Karpas-422 (cell line): ENCODE data around the gene DTWD1. TPM values are rescaled to one million over a fixed set of nuclear protein-coding genes. Genes with fewer than 3 reads are reported as not detected.

Source experiments
- DNase-seq: peaks from one replicate; pipeline ENCODE4 v3.0.0-alpha.2; 2015
- H2AFZ ChIP-seq: fragments of 200-600 bp; sonication (generic); 2 replicates; pipeline ENCODE4 v1.6.1; 2014; ENCODE audit warnings: antibody characterized with exemption, low read length, mixed read lengths
- H3K27ac ChIP-seq: fragments of 200-600 bp; sonication (generic); 2 replicates; pipeline ENCODE4 v1.5.1; 2014; ENCODE audit warnings: mild to moderate bottlenecking, low read length, moderate library complexity
- H3K27me3 ChIP-seq: fragments of 200-600 bp; sonication (generic); 2 replicates; pipeline ENCODE4 v1.6.1; 2014; ENCODE audit warnings: low read length, mixed read lengths
- H3K36me3 ChIP-seq: fragments of 200-600 bp; sonication (generic); 2 replicates; pipeline ENCODE4 v1.6.1; 2014; ENCODE audit warnings: low read length, mixed read lengths; ENCODE audit not compliant: insufficient read depth
- H3K4me1 ChIP-seq: fragments of 200-600 bp; sonication (generic); 2 replicates; pipeline ENCODE4 v1.6.1; 2014; ENCODE audit warnings: mild to moderate bottlenecking, low read length, mixed read lengths
- H3K4me2 ChIP-seq: fragments of 200-600 bp; sonication (generic); 2 replicates; pipeline ENCODE4 v1.6.1; 2014; ENCODE audit warnings: low read length, low read depth, mild to moderate bottlenecking; ENCODE audit not compliant: poor library complexity, severe bottlenecking
- H3K4me3 ChIP-seq: fragments of 200-600 bp; sonication (generic); 2 replicates; pipeline ENCODE4 v1.5.1; 2014; ENCODE audit warnings: mild to moderate bottlenecking, antibody characterized with exemption, low read length, mixed read lengths
- H3K79me2 ChIP-seq: fragments of 200-600 bp; sonication (generic); 2 replicates; pipeline ENCODE4 v1.6.1; 2014; ENCODE audit warnings: mild to moderate bottlenecking, low read length, mixed read lengths
- H3K9ac ChIP-seq: fragments of 200-600 bp; sonication (generic); 2 replicates; pipeline ENCODE4 v1.6.0; 2014; ENCODE audit warnings: low read length
- H3K9me2 ChIP-seq: fragments of 200-600 bp; sonication (generic), shearing (Covaris generic); replicated peaks from 2 replicates; pipeline ENCODE4 v1.6.0; 2014; ENCODE audit warnings: mild to moderate bottlenecking, low read length, moderate library complexity; ENCODE audit not compliant: insufficient read depth
- H3K9me3 ChIP-seq: fragments of 300-700, 200-600 bp; sonication (generic); 2 replicates; pipeline ENCODE4 v1.6.1; 2014; ENCODE audit warnings: low read length, mixed read lengths
- H4K20me1 ChIP-seq: fragments of 200-600 bp; sonication (generic); 2 replicates; pipeline ENCODE4 v1.6.1; 2014; ENCODE audit warnings: mild to moderate bottlenecking, antibody characterized with exemption, low read length, low read depth; ENCODE audit not compliant: insufficient read depth
- total RNA-seq: library from RNA; depleted of rRNA; stranded (reverse); fragments of >200 nt; shearing (Covaris generic); gene quantifications from 2 replicates; pipeline ENCODE4 v1.2.3, GENCODE V29; 2014; ENCODE audit warnings: low replicate concordance

Gene DTWD1
- total RNA-seq, 1 experiment from 2014 or later: 29.8 TPM

GRCh38 chr15:49625460-49626036 is 4.7 kb downstream of the DTWD1 start:
- peaks cover 57% of the 10 kb centered on the region for H3K36me3 ChIP-seq
- no peak overlapping the region for H3K27ac ChIP-seq
- H3K9me3 ChIP-seq: peaks cover 7% of the 10 kb centered on the region; the same call in 1 of the 2 replicates
- no peak overlapping the region for H3K4me3 ChIP-seq
- H3K9me2 ChIP-seq: no peaks in the 10 kb centered on the region
- H3K4me2 ChIP-seq: no peak overlapping the region
- H3K79me2 ChIP-seq: peaks cover 79% of the 10 kb centered on the region
- H2AFZ ChIP-seq: no peak overlapping the region
- no peaks in the 10 kb centered on the region for H4K20me1 ChIP-seq
- peaks cover 14% of the 10 kb centered on the region for H3K4me1 ChIP-seq
- no peaks in the 10 kb centered on the region for H3K27me3 ChIP-seq
- no peak overlapping the region for H3K9ac ChIP-seq
- no peak for DNase-seq

GRCh38 chr15:49627407-49627877 is 6.6 kb downstream of the DTWD1 start:
- no peak overlapping the region for H2AFZ ChIP-seq
- no peaks in the 10 kb centered on the region for H3K9me2 ChIP-seq
- H3K9me3 ChIP-seq: peaks cover 7% of the 10 kb centered on the region; the same call in 1 of the 2 replicates
- peaks cover 7% of the 10 kb centered on the region for H3K4me1 ChIP-seq
- no peaks in the 10 kb centered on the region for H4K20me1 ChIP-seq
- no peaks in the 10 kb centered on the region for H3K27me3 ChIP-seq
- H3K27ac ChIP-seq: no peak overlapping the region
- H3K79me2 ChIP-seq: peaks cover 67% of the 10 kb centered on the region
- peaks cover 56% of the 10 kb centered on the region for H3K36me3 ChIP-seq
- no peak overlapping the region for H3K9ac ChIP-seq
- no peak overlapping the region for H3K4me2 ChIP-seq
- H3K4me3 ChIP-seq: no peak overlapping the region
- no peak for DNase-seq

GRCh38 chr15:49628379-49628778 is 7.5 kb downstream of the DTWD1 start:
- H3K27me3 ChIP-seq: no peaks in the 10 kb centered on the region
- no peak overlapping the region for H2AFZ ChIP-seq
- H3K79me2 ChIP-seq: peaks cover 61% of the 10 kb centered on the region
- H3K9me3 ChIP-seq: peaks cover 7% of the 10 kb centered on the region; the same call in 1 of the 2 replicates
- no peaks in the 10 kb centered on the region for H3K4me1 ChIP-seq
- H4K20me1 ChIP-seq: no peaks in the 10 kb centered on the region
- H3K36me3 ChIP-seq: peaks cover 47% of the 10 kb centered on the region
- no peak overlapping the region for H3K9ac ChIP-seq
- H3K27ac ChIP-seq: no peak overlapping the region
- H3K9me2 ChIP-seq: no peaks in the 10 kb centered on the region
- DNase-seq: no peak
- no peak overlapping the region for H3K4me2 ChIP-seq
- no peak overlapping the region for H3K4me3 ChIP-seq

GRCh38 chr15:49637857-49638256 is 17.0 kb downstream of the DTWD1 start:
- H4K20me1 ChIP-seq: no peaks in the 10 kb centered on the region
- H3K4me2 ChIP-seq: no peak overlapping the region
- H3K27me3 ChIP-seq: no peaks in the 10 kb centered on the region
- DNase-seq: no peak
- H3K79me2 ChIP-seq: 0 out of 2 replicates have a peak, but pooled peaks cover 8% of the 10 kb centered on the region
- no peak overlapping the region for H2AFZ ChIP-seq
- no peaks in the 10 kb centered on the region for H3K4me1 ChIP-seq
- no peaks in the 10 kb centered on the region for H3K9me2 ChIP-seq
- H3K4me3 ChIP-seq: no peak overlapping the region
- H3K9me3 ChIP-seq: no peaks in the 10 kb centered on the region
- peaks cover 20% of the 10 kb centered on the region; the same call in 1 of the 2 replicates for H3K36me3 ChIP-seq
- H3K27ac ChIP-seq: no peak overlapping the region
- no peak overlapping the region for H3K9ac ChIP-seq

- Histone ChIP-seq H3K79me2 (no peaks in the 10 kb centered on the region), H3K4me3 (no peak overlapping the region), H3K9me3 (no peaks in the 10 kb centered on the region), H3K9me2 (no peaks in the 10 kb centered on the region), H3K36me3 (peaks cover 7% of the 10 kb centered on the region; the same call in 1 of the 2 replicates), H3K4me1 (no peaks in the 10 kb centered on the region), H3K4me2 (no peak overlapping the region), H3K27me3 (no peaks in the 10 kb centered on the region), H2AFZ (no peak overlapping the region), H3K27ac (no peak overlapping the region), H4K20me1 (no peaks in the 10 kb centered on the region), H3K9ac (no peak overlapping the region)
- DNase-seq: no peak
Measured at GRCh38 chr15:49644364-49644794, 23.5 kb downstream of the DTWD1 start.

GRCh38 chr15:49645277-49645676 is 24.4 kb downstream of the DTWD1 start:
- Histone ChIP-seq H3K4me1 (no peaks in the 10 kb centered on the region), H3K27me3 (no peaks in the 10 kb centered on the region), H3K36me3 (peaks cover 7% of the 10 kb centered on the region; the same call in 1 of the 2 replicates), H2AFZ (no peak overlapping the region), H3K9me3 (no peaks in the 10 kb centered on the region), H3K4me2 (no peak overlapping the region), H3K9me2 (no peaks in the 10 kb centered on the region), H4K20me1 (no peaks in the 10 kb centered on the region), H3K27ac (no peak overlapping the region), H3K79me2 (no peaks in the 10 kb centered on the region), H3K9ac (no peak overlapping the region), H3K4me3 (no peak overlapping the region)
- DNase-seq: no peak

- Histone ChIP-seq H3K9me2 (no peaks in the 10 kb centered on the region), H3K4me1 (no peaks in the 10 kb centered on the region), H4K20me1 (no peaks in the 10 kb centered on the region), H3K4me2 (no peak overlapping the region), H3K27me3 (no peaks in the 10 kb centered on the region), H3K4me3 (no peak overlapping the region), H3K79me2 (no peaks in the 10 kb centered on the region), H3K9ac (no peak overlapping the region), H3K9me3 (no peaks in the 10 kb centered on the region), H2AFZ (no peak overlapping the region), H3K36me3 (peaks cover 7% of the 10 kb centered on the region; the same call in 1 of the 2 replicates), H3K27ac (no peak overlapping the region)
- no peak for DNase-seq
Measured at GRCh38 chr15:49645941-49646340, 25.1 kb downstream of the DTWD1 start.

GRCh38 chr15:49646891-49647290 is 26.0 kb downstream of the DTWD1 start:
- Histone ChIP-seq H3K9me2 (no peaks in the 10 kb centered on the region), H3K79me2 (no peaks in the 10 kb centered on the region), H3K27me3 (no peaks in the 10 kb centered on the region), H3K4me3 (no peak overlapping the region), H4K20me1 (no peaks in the 10 kb centered on the region), H3K9ac (no peak overlapping the region), H3K27ac (no peak overlapping the region), H3K9me3 (no peaks in the 10 kb centered on the region), H3K4me1 (no peaks in the 10 kb centered on the region), H2AFZ (no peak overlapping the region), H3K4me2 (no peak overlapping the region), H3K36me3 (peaks cover 7% of the 10 kb centered on the region; the same call in 1 of the 2 replicates)
- no peak for DNase-seq
